ENCODE data around the gene SYNGAP1.
"Not testable (repeated sequence)": the region's sequence is repeated elsewhere in the genome, so short reads cannot be mapped to it uniquely, and the experiment has no call there.

SYNGAP1 gene

GRCh38 chr6:33419580-33420490 is at the start of gene SYNGAP1:
TSS of gene SYNGAP1 (plus strand) at chr6:33420065. CDS start at chr6:33420265, 200 bp downstream.
- no peak for DNase-seq (ENCODE audit: low read depth in 4 of 4, low spot score in 1 of 4)

GRCh38 chr6:33371901-33372300 is 48.0 kb upstream of the SYNGAP1 start:
- DNase-seq (ENCODE audit: low read depth in 4 of 4, low spot score in 1 of 4): not testable (repeated sequence)

- no peak for DNase-seq (ENCODE audit: low read depth in 4 of 4, low spot score in 1 of 4)
Measured at GRCh38 chr6:33372526-33373123, 47.2 kb upstream of the SYNGAP1 start.

GRCh38 chr6:33373960-33374910 is 45.6 kb upstream of the SYNGAP1 start:
- DNase-seq (ENCODE audit: low read depth in 4 of 4, low spot score in 1 of 4): no peak

- no peak for DNase-seq (ENCODE audit: low read depth in 4 of 4, low spot score in 1 of 4)
Measured at GRCh38 chr6:33375143-33375671, 44.7 kb upstream of the SYNGAP1 start.

GRCh38 chr6:33377171-33377570 is 42.7 kb upstream of the SYNGAP1 start:
- no peak for DNase-seq (ENCODE audit: low read depth in 4 of 4, low spot score in 1 of 4)

GRCh38 chr6:33379184-33379583 is 40.7 kb upstream of the SYNGAP1 start:
- not testable (repeated sequence) for DNase-seq (ENCODE audit: low read depth in 4 of 4, low spot score in 1 of 4)

- DNase-seq (ENCODE audit: low read depth in 4 of 4, low spot score in 1 of 4): no peak
Measured at GRCh38 chr6:33380272-33380981, 39.4 kb upstream of the SYNGAP1 start.

GRCh38 chr6:33383427-33384185 is 36.3 kb upstream of the SYNGAP1 start:
- no peak for DNase-seq (ENCODE audit: low read depth in 4 of 4, low spot score in 1 of 4)

- no peak for DNase-seq (ENCODE audit: low read depth in 4 of 4, low spot score in 1 of 4)
Measured at GRCh38 chr6:33384581-33385020, 35.3 kb upstream of the SYNGAP1 start.

GRCh38 chr6:33390173-33390572 is 29.7 kb upstream of the SYNGAP1 start:
- DNase-seq (ENCODE audit: low read depth in 4 of 4, low spot score in 1 of 4): no peak

- DNase-seq (ENCODE audit: low read depth in 4 of 4, low spot score in 1 of 4): no peak
Measured at GRCh38 chr6:33390767-33391277, 29.0 kb upstream of the SYNGAP1 start.

GRCh38 chr6:33391278-33391921 is 28.5 kb upstream of the SYNGAP1 start, which contains the start of gene KIFC1:
TSS of gene KIFC1 (plus strand) at chr6:33391823. CDS start at chr6:33391986, 163 bp downstream.
- peak; percentile 96 to 98 (median 97) for DNase-seq (ENCODE audit: low read depth in 4 of 4, low spot score in 1 of 4)

GRCh38 chr6:33391922-33392594 is 27.8 kb upstream of the SYNGAP1 start:
- DNase-seq (ENCODE audit: low read depth in 4 of 4, low spot score in 1 of 4): peak in 1 of 4 experiments; percentile 59

- DNase-seq (ENCODE audit: low read depth in 4 of 4, low spot score in 1 of 4): no peak
Measured at GRCh38 chr6:33392595-33392948, 27.3 kb upstream of the SYNGAP1 start.

- DNase-seq (ENCODE audit: low read depth in 4 of 4, low spot score in 1 of 4): no peak
Measured at GRCh38 chr6:33392979-33393378, 26.9 kb upstream of the SYNGAP1 start.

GRCh38 chr6:33397541-33397940 is 22.3 kb upstream of the SYNGAP1 start:
- DNase-seq (ENCODE audit: low read depth in 4 of 4, low spot score in 1 of 4): no peak

GRCh38 chr6:33398601-33399000 is 21.3 kb upstream of the SYNGAP1 start:
- not testable (repeated sequence) for DNase-seq (ENCODE audit: low read depth in 4 of 4, low spot score in 1 of 4)
